ENCODE data around the gene DUSP28. TPM values are rescaled to one million over a fixed set of nuclear protein-coding genes. Genes with fewer than 3 reads are reported as not detected.

Gene DUSP28
- total and polyA plus RNA-seq, 2 of the 13 experiments (the other 11 are each of a cell fraction or from before 2014, with no cell fraction given) = 5.2 to 8.6 TPM

DNA sequence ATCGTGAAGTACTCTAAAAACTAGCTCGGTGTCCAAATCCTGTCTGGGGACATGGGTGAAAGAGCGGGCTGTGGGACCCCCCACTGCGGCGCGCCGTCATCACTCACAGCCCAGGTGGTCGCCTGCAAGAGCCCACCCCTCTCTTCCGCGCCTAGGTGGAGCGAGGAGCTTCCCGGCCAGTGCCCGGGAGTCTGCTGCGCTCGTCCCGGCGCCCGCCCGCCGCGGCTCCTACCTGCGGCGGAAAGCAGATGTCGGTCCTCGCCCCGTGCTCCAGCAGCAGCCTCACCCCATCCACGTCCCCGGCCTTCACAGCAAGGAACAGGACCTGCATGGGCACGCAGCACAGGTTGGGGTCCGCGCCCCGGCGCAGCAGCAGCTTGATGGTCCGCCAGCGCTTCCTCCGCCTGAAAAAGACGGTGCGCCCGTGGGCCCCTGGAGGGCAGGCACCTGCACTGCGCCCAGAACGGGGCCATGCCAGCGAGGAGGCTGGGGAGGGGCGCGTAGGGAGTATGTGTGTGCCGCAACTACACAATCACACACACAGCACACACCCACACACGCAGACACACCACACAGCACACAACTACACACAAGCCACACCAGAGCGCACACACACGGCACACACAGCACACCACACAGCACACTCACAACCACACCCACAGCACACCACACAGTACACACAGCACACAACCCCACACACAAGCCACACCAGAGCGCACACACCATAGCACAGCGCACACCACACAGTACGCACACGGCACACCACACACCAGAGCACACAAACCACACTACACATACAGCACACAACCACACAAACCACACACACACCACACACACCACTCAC is 39.8 kb upstream of the DUSP28 start:
- DNase-seq (ENCODE audit: low spot score) (no peak), FAIRE-seq (peak; percentile 66), ATAC-seq (peak; percentile 22)
- no peaks in the 10 kb centered on the region for H3K27me3 ChIP-seq (ENCODE audit: control insufficient read depth in 1 of 2, insufficient read depth in 2 of 2, low read length in 2 of 2)
- H2AFZ ChIP-seq (ENCODE audit: low read length) = no peak overlapping the region
- ChIA-PET CTCF (ENCODE audit: low intra/inter-chr PET ratio, low total read pairs) (no interaction called here), POLR2A (no interaction called here)
- H3K4me2 ChIP-seq (ENCODE audit: low read depth, low read length) = no peak overlapping the region
- H3K9me3 ChIP-seq (ENCODE audit: low read length) = peaks cover 7% of the 10 kb centered on the region
- no peak overlapping the region for H3K9ac ChIP-seq (ENCODE audit: insufficient read depth, low read depth, low read length)
- H3K4me3 ChIP-seq (replicated peaks in 1 of 3; ENCODE audit: insufficient read depth in 1 of 3, low read depth in 2 of 3, low read length in 3 of 3) = no peak overlapping the region
- BruUV-seq (replicated peaks) = no TSS peak
- intact Hi-C loops (cut with micrococcal nuclease; ENCODE audit: unreplicated experiment) = no loop called here
- H3K79me2 ChIP-seq (ENCODE audit: insufficient read depth, low read length) = no peaks in the 10 kb centered on the region
- H4K20me1 ChIP-seq (ENCODE audit: insufficient read depth, low read length) = no peaks in the 10 kb centered on the region
- H3K36me3 ChIP-seq (replicated peaks in 1 of 2; ENCODE audit: control insufficient read depth in 1 of 2, insufficient read depth in 2 of 2, low read length in 2 of 2) = peaks cover 12 to 29% of the 10 kb centered on the region in 2 experiments
- no peaks in the 10 kb centered on the region for H3K4me1 ChIP-seq (ENCODE audit: insufficient read depth, low read length)
- WGBS (ENCODE audit: low lambda C conversion rate) = 97% methylated on average over 50 of the region's 52 CpGs
- H3K27ac ChIP-seq (ENCODE audit: extremely low read length, insufficient read depth, low read length) = no peak overlapping the region
- in situ Hi-C loops (cut with HindIII; ENCODE audit: extremely low pct_ligation_motif_present, low pct_unique_long_range_greater_than_20kb) = loop anchor here (10.0 kb wide), 1 partner anchor 184 kb away; no protein-coding TSS in a partner anchor
- peak; percentile 41; the same call in 1 of the 2 replicates for TF ChIP-seq TARDBP (CRISPR knock-in tag; IDR thresholded peaks at IDR 0.05)
- 0 out of 2 replicates have a peak, but pooled peaks have one; percentile 13 for TF ChIP-seq SP1 (IDR thresholded peaks at IDR 0.05)
- no peak for TF ChIP-seq SP1 (CRISPR knock-in tag; IDR thresholded peaks at IDR 0.05)
- TF ChIP-seq, protein P1, sequence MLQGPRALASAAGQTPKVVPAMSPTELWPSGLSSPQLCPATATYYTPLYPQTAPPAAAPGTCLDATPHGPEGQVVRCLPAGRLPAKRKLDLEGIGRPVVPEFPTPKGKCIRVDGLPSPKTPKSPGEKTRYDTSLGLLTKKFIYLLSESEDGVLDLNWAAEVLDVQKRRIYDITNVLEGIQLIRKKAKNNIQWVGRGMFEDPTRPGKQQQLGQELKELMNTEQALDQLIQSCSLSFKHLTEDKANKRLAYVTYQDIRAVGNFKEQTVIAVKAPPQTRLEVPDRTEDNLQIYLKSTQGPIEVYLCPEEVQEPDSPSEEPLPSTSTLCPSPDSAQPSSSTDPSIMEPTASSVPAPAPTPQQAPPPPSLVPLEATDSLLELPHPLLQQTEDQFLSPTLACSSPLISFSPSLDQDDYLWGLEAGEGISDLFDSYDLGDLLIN (CRISPR knock-in tag; IDR thresholded peaks at IDR 0.05; ENCODE audit: borderline replicate concordance) = no peak
- TF ChIP-seq AGO2 (optimal IDR thresholded peaks at IDR 0.05; ENCODE audit: low read depth, low read length) = peak; percentile 84
- peak; percentile 39; the same call in 1 of the 2 replicates for TF ChIP-seq FOXA1 (IDR thresholded peaks at IDR 0.05)
- TF ChIP-seq FOXA1 (CRISPR knock-in tag; IDR thresholded peaks at IDR 0.05) = no peak
- 0 out of 2 replicates have a peak, but pooled peaks have one; percentile 62 for TF ChIP-seq SOX6 (IDR thresholded peaks at IDR 0.05)
- TF ChIP-seq SOX6 (CRISPR knock-in tag; IDR thresholded peaks at IDR 0.05) = no peak
- TF ChIP-seq, protein P2, sequence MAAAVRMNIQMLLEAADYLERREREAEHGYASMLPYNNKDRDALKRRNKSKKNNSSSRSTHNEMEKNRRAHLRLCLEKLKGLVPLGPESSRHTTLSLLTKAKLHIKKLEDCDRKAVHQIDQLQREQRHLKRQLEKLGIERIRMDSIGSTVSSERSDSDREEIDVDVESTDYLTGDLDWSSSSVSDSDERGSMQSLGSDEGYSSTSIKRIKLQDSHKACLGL (CRISPR knock-in tag; IDR thresholded peaks at IDR 0.05) = peak; percentile 39; the same call in 1 of the 2 replicates
- TF ChIP-seq, protein P3, sequence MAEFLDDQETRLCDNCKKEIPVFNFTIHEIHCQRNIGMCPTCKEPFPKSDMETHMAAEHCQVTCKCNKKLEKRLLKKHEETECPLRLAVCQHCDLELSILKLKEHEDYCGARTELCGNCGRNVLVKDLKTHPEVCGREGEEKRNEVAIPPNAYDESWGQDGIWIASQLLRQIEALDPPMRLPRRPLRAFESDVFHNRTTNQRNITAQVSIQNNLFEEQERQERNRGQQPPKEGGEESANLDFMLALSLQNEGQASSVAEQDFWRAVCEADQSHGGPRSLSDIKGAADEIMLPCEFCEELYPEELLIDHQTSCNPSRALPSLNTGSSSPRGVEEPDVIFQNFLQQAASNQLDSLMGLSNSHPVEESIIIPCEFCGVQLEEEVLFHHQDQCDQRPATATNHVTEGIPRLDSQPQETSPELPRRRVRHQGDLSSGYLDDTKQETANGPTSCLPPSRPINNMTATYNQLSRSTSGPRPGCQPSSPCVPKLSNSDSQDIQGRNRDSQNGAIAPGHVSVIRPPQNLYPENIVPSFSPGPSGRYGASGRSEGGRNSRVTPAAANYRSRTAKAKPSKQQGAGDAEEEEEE (CRISPR knock-in tag; IDR thresholded peaks at IDR 0.05; ENCODE audit: borderline replicate concordance) = no peak
- TF ChIP-seq, protein P4, sequence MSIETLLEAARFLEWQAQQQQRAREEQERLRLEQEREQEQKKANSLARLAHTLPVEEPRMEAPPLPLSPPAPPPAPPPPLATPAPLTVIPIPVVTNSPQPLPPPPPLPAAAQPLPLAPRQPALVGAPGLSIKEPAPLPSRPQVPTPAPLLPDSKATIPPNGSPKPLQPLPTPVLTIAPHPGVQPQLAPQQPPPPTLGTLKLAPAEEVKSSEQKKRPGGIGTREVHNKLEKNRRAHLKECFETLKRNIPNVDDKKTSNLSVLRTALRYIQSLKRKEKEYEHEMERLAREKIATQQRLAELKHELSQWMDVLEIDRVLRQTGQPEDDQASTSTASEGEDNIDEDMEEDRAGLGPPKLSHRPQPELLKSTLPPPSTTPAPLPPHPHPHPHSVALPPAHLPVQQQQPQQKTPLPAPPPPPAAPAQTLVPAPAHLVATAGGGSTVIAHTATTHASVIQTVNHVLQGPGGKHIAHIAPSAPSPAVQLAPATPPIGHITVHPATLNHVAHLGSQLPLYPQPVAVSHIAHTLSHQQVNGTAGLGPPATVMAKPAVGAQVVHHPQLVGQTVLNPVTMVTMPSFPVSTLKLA (IDR thresholded peaks at IDR 0.05) = 0 out of 2 replicates have a peak, but pooled peaks have one; percentile 3
- TF ChIP-seq FOSL2 (CRISPR knock-in tag; IDR thresholded peaks at IDR 0.05) = no peak
- 0 out of 2 replicates have a peak, but pooled peaks have one; percentile 16 for TF ChIP-seq MTA1 (CRISPR knock-in tag; IDR thresholded peaks at IDR 0.05; ENCODE audit: borderline replicate concordance)
- 0 out of 2 replicates have a peak, but pooled peaks have one; percentile 30 for TF ChIP-seq FOXP1 (IDR thresholded peaks at IDR 0.05)
- no peak for TF ChIP-seq FOXP1 (CRISPR knock-in tag; IDR thresholded peaks at IDR 0.05)
- peak; percentile 59 for TF ChIP-seq ZBTB33 (CRISPR knock-in tag; IDR thresholded peaks at IDR 0.05)
- no peak for TF ChIP-seq ZNF619 (CRISPR knock-in tag; IDR thresholded peaks at IDR 0.05)
- no peak for TF ChIP-seq MBD4 (IDR thresholded peaks at IDR 0.05; ENCODE audit: borderline replicate concordance, low read length)
